Epidermal melanocyte (primary cell): ENCODE measurements around the gene PROK1.
"Not testable (repeated sequence)": the region's sequence is repeated elsewhere in the genome, so short reads cannot be mapped to it uniquely, and the experiment has no call there.

Experiments used
- DNase-seq: peaks from one replicate; pipeline ENCODE4 v3.0.0; 2011; ENCODE audit warnings: low spot score; ENCODE audit not compliant: insufficient read length

PROK1 gene

DNA sequence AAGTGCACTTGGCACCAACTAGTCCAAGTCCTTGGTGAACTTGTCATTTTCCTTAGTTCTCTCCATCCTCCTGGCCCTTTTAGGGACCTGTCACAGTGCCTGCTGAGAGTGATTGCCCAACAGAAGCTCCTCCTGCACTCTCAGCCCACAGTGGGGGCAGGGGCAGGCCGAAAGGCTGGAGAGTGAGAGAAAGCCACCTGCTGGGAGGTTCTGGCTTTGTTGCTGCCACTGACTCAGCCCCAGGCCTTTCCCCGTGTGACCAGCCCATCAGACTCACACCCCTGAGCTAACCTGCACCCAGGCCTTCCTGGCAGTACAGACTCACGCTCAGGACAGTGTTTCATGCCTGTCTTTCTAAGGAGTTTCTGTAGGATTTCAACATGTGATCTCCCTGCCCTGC lies 17.1 kb upstream of the PROK1 start:
- DNase-seq, result no peak

- DNase-seq, result no peak
Measured at GRCh38 chr1:110434946-110435345, 16.0 kb upstream of the PROK1 start.

- no peak for DNase-seq
Measured at GRCh38 chr1:110436635-110437034, 14.3 kb upstream of the PROK1 start.

- DNase-seq, result not testable (repeated sequence)
Measured at GRCh38 chr1:110437645-110438299, 13.2 kb upstream of the PROK1 start.

DNA sequence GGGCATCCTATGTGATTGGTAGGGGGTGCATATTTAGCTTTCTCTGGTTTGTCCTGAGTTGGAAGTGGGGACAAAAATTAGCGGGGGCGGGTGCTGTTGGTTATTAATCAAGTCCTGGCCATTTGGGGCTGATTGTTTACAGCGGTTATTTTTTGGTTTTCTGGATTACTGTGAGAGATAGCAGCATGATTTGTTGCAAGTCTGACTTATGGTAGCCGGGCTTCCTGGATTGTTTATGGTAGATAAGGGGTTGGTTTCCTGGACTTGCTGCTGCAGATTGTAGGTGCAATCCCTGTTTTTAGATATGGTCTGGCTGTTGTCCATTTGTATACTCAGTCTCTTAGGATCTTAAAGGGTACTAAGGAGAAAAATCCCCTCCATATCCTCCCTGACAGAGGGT lies 12.1 kb upstream of the PROK1 start:
- DNase-seq, result no peak

- DNase-seq, result not testable (repeated sequence)
Measured at GRCh38 chr1:110439873-110440272, 11.1 kb upstream of the PROK1 start.

DNA sequence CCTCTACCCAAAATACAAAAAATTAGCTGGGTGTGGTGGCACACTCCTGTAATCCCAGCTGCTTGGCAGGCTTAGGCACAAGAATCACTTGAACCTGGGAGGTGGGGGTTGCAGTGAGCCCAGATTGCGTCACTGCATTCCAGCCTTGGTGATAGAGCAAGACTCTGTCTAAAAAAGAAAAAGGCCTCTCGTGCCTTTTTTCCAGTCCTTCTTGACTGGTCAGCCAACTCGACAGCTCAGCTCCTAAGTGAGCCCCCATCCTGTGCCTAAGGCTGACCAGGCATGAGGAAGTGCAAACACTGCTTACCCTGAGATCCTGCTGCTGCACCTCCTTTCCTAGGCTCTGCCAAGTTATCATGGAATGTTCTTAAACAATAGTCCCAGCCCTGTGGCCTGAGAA lies 10.1 kb upstream of the PROK1 start:
- DNase-seq, result no peak

DNA sequence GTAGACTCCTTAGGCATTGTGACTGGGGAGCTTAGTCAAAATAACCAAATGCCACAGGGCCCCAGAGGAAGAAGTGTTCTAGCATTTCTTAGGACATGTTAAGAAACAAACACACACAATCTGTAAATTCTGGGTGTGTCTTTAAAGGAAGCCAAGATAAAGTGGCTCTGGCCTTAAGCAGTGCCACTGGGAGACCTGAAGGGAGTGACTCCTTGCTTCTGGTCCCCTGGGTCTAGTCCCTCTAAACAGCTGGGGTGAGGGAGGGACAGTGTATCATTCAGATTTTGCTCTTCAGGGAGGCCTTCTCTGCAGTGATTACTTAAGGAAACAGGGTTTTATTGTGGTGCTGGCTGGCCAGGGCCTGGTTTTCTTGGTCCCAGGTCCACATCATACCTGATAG lies 9.1 kb upstream of the PROK1 start:
- no peak for DNase-seq

- no peak for DNase-seq
Measured at GRCh38 chr1:110443451-110443850, 7.5 kb upstream of the PROK1 start.

DNA sequence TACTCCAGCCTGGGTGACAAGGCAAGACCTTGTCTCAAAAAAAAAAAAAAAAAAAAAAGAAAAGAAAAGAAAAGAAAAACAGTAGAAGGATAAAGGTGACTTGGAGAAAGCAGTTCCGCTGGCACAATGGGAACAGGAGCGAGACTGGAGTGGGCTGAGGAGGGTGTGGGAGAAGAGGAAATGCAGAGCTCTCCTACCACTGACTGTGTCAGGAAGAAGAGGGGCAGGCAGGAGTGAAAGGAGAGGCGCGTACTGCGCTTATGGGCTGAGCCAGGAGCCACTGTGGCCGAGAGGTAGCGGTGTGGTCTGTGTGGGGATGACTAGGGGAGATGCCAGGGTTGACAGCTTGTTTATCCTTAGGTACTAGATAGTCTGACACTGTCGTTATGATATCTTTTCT lies 6.4 kb upstream of the PROK1 start:
- no peak for DNase-seq

DNA sequence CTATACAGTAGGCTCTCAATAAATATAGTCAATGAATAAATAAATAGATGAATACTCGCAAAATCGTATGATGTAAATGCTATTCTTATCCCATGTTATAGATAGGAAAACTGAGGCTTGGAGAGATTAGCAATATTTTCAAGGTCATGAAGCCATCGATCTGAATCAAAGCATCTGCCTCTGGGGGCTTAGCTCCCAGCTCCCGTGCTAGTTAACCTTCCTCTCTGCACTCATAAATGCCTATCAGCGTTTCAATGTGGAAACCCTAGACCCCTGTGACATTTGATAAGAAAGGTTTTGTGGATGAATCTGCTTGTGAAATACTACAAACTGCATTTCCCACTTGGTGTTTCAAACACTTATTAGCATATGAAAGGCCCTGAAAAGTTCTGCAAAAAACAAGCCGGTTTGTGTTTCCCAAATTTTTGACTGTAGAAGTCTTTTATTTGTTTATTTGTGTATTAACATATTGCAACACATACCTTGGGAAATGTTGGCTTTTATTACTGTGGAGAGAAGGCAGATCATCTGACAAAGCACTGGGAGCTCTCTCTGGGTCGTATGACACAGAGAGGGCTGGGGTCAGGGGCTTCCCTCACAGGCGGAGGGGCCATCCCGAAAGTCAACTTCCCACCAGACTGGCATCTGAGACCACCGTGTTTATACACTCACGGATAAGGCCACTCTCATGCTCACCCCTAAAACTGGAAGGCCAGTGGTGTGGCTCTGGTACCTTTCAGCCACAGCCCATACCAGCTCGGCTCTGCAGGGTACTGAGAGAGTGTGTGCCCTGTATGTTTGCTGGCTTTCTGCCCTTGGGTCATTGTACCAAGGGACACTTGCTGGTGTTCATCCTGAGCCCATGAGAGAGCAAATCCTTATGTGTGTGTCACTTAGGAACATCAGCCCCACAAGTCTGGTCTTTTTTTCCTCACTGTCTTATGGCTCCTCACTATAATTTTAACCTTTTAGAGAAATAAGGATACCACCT lies 993 bp upstream of the PROK1 start:
- no peak for DNase-seq

- no peak for DNase-seq
Measured at GRCh38 chr1:110452330-110452729, 1.4 kb downstream of the PROK1 start.

GRCh38 chr1:110453829-110454228 lies 2.9 kb downstream of the PROK1 start:
- DNase-seq, result no peak

GRCh38 chr1:110454328-110454727 lies 3.4 kb downstream of the PROK1 start:
- DNase-seq, result no peak

DNA sequence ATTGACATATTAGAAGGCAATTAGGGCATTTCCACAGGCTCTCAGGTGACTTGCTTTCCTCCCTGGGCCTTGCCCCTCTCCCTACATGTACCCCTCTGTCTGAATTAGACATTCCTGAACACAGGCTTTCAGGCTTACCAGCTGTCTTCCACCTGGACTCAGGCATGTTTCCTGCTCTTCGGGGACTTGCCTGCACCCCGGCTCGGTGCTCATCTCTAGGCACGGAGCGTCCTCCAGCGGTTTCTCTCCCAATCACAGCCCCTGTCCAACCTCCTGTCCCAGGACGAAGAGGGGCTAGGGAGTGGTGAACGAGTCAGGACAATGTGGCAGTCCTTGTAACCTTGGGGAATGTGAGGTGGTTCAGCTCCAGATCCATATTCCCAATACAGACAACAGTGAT lies 4.2 kb downstream of the PROK1 start:
- no peak for DNase-seq

GRCh38 chr1:110457206-110457605 lies 6.3 kb downstream of the PROK1 start:
- no peak for DNase-seq

DNA sequence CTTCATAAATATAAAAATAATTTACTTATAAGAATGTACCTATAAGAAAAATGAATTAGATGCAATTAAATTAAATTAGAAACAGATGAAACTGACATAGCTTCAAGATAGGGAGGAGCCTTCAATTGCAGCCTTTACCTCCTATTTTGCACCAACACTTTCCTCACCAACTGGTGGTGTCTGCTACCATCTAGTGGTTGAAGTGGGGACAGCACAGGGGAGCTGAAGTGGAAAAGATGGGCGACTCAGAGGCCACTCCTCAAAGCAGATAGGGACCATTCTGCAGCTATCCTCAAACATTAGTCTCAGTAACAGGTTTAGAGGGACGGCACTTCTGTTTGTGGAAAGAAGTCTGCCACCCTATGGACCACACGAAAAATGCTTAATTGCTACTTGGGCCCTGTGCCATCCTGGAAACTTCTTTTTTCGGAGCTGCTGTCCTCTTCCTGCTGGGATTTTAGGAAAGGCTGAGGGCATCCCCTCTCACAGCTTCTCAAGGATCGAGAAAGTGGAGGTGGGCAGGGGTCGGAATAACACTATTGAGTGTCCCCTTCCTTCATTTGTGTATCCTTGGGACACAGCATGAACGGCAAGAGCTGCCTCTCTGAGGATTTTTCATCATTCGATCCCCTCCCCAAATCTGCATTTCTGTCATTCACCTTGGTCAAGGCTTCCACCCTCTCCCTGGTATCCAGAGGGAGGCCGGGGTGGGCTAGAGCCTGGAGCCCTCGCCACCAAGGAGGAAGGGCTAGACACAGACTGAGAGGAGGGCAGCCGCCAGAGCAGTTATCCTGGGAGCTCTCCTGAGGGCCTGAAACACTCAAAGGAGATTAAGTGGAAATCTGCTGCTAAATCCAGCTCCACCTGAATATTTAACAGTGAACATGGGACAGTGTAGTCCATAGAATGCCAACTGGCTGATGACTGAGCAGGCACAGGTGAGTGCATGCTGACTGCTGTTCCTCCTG lies 9.6 kb downstream of the PROK1 start:
- peak; percentile 84 for DNase-seq

DNA sequence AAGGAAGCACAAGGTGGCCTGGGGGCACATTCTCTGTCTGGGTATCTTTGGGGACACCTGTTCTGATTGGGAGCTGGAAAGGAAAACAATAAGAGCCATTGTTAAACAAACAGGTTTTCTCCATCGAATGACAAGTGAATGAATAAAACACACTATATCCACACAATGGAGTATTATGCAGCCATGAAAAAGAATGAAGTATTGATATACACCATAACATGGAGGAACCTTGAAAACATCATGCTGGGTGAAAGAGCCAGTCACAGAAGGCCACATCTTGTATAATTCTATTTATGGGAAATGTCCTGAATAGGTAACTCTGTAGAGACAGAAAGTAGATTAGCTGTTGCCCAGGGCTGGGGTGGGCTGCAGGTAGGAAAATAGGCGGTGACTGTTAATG lies 11.1 kb downstream of the PROK1 start:
- no peak for DNase-seq

DNA sequence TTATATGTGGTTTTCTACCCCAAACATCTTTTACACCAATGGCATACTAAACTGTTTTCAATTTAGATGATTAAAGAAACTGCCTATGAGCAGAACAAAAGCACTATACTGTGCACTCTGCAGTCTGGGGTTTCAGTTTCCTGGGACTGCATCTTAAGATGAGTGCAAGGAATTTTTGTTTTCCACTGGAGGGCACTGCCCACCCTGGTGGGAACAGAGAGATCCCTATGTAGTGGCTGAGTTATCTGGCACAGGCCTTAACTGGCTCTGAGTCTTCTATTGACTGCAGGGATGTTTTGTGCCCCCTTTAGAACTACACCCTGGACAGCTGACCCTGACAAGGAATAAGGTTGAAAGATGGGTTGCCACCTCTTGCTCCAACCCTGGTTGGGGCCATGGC lies 12.0 kb downstream of the PROK1 start:
- peak; percentile 51 for DNase-seq

DNA sequence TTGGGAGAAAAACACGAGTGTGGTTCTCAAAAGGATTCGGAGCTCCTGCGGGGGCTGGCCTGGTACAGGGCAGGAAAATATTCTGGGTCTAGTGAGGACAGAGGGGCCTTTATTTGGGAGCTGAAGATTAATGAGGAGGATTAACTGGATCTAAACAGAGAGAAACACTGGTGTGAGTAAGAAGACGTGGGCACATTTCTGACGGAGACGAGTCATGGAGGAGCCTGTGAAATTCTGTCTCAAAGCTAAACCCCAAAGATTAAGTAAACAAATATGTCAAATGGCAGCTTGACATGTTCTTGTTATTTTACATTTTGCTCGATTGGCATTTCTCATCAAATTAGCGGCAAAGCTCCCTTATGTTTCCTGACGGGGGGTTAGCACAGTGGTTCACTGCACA lies 12.8 kb downstream of the PROK1 start:
- DNase-seq, result no peak

GRCh38 chr1:110464340-110464739 lies 13.4 kb downstream of the PROK1 start:
- DNase-seq, result no peak
